Spinal cord (tissue), 10 donors: Measurements from ENCODE around the gene MRPL46. TPM values are rescaled to one million over a fixed set of nuclear protein-coding genes. Genes with fewer than 3 reads are reported as not detected.
A peak's percentile ranks its signal among the peaks of the same experiment; 100 is the strongest.

Source experiments
- DNase-seq, 6 donors: peaks; one replicate each; pipeline versions ENCODE4 v3.0.0 to v3.0.0-alpha.2; 2013 to 2015; ENCODE audit warnings: low spot score in 6 of 6, low read depth in 4 of 6
- H3K27ac ChIP-seq: one replicate; pipeline ENCODE4 v1.5.1; 2013; ENCODE audit warnings: low read depth, low read length, control low read depth
- H3K27me3 ChIP-seq: one replicate; pipeline ENCODE4 v1.6.1; 2013; ENCODE audit warnings: low read length; ENCODE audit not compliant: control insufficient read depth, insufficient read depth
- H3K36me3 ChIP-seq: one replicate; pipeline ENCODE4 v1.6.1; 2013; ENCODE audit warnings: low read length; ENCODE audit not compliant: control insufficient read depth, insufficient read depth
- H3K4me1 ChIP-seq: one replicate; pipeline ENCODE4 v1.6.1; 2013; ENCODE audit warnings: low read length; ENCODE audit not compliant: control insufficient read depth, insufficient read depth
- H3K4me3 ChIP-seq: one replicate; pipeline ENCODE4 v1.5.1; 2013; ENCODE audit warnings: low read depth, low read length, control low read depth
- H3K9me3 ChIP-seq: one replicate; pipeline ENCODE4 v1.6.1; 2013; ENCODE audit warnings: low read length; ENCODE audit not compliant: control insufficient read depth, insufficient read depth
- WGBS: methylation state at CpG from one replicate; pipeline ENCODE4 v1.1.5; 2013; ENCODE audit warnings: missing lambda C conversion rate; ENCODE audit not compliant: insufficient coverage; 5-methylcytosine and 5-hydroxymethylcytosine counted together
- polyA plus RNA-seq, 2 donors: library from polyadenylated mRNA; unstranded; fragments of 120-200 nt; gene quantifications; one replicate each; pipeline ENCODE4 v1.2.1, GENCODE V29; 2013; ENCODE audit not compliant: insufficient read length in 2 of 2
- total RNA-seq, 2 donors: library from RNA; depleted of rRNA in 1 of 2; stranded (reverse); fragments of 120-200 nt in 1 of 2; fragments of >200 nt in 1 of 2; gene quantifications; one replicate each; pipeline versions ENCODE4 v1.2.3 to v1.2.4, GENCODE V29; 2013 to 2014
- donor health status: healthy.

Gene MRPL46
- total and polyA plus RNA-seq, 4 donors = 15.1 to 29.7 (median 29.0) TPM

DNA sequence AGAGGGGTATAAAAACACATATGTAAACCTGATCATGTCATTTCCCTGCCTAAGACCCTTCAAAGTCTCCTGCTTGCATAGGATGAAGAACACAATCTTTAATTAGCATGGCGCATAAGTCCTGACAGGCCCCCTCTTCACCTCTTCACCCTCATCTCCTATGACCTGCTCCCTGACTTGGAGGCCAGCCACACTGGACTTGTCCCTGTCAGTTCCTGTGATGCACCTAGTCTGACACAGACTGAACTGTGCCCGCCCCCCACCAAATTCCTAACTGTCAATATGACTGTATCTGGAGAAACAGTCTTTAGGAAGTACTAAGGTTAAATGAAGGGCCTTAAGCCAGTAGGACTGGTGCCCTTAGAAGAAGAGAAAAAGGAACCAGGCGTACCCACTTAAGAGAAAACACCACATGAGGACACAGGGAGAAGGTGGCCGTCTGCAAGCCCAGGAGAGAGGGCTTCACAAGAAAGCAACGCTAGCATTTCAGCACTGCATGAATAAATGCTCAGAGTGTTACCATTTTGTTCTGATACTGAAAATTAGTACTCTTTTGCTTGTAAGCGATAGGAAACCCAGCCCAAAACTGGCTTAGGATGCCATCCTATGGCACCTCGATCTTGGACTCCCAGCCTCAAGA lies 34.0 kb downstream of the MRPL46 start:
- no peak for DNase-seq

DNA sequence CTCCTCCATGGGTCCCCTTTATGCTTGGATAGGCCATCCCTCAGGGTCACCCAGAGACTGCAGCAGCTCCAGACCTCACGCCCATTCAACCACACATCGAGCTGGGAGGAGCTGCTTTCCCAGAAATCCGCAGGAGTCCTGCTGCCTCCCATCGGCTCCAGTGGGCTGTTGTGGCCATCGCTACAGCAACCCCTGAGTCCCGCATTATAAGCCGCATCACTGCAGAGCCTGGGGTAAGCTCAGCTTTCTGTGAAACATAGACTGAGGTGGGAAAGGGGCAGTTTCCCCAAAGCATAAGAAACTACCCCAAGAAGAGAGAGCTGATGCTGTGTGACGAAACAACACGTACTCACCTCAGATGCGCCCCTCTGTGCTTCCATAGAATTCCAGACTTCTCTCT lies 35.7 kb downstream of the MRPL46 start:
- WGBS = 63% methylated on average over 7 of the region's 10 CpGs
- H3K36me3 ChIP-seq = no peaks in the 10 kb centered on the region
- no peak for DNase-seq
- no peaks in the 10 kb centered on the region for H3K27me3 ChIP-seq
- no peak overlapping the region for H3K4me3 ChIP-seq
- no peaks in the 10 kb centered on the region for H3K4me1 ChIP-seq
- H3K27ac ChIP-seq = no peak overlapping the region
- no peaks in the 10 kb centered on the region for H3K9me3 ChIP-seq

More for the DNA sequence above, 34.0 kb downstream of the MRPL46 start:
- no peaks in the 10 kb centered on the region for H3K36me3 ChIP-seq
- H3K4me1 ChIP-seq = no peaks in the 10 kb centered on the region
- no peak overlapping the region for H3K27ac ChIP-seq
- no peaks in the 10 kb centered on the region for H3K9me3 ChIP-seq
- WGBS = 91% methylated on average over 6 of the region's 7 CpGs
- H3K4me3 ChIP-seq = no peak overlapping the region
- H3K27me3 ChIP-seq = no peaks in the 10 kb centered on the region

DNA sequence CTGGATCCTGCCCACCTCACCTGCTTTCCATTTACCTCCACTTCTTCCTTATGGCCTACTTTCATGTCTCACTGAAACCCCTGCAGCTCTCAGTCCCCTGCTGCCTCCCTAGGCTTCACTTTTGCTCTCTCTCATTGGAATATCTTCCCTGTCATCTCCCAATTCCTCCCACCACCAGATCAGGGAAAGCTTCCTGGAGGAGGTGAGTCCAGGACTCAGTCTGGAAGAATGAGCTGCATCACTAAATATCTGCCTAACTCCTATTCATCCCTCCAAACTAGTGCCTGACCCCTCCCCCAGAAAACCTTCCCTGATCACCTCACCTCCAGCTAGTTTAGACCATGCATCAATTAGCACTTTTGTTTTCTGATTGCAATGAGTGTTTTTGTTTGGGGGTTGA lies 37.1 kb downstream of the MRPL46 start:
- no peak for DNase-seq
- Histone ChIP-seq H3K4me1 (no peaks in the 10 kb centered on the region), H3K9me3 (no peaks in the 10 kb centered on the region), H3K27me3 (no peaks in the 10 kb centered on the region), H3K36me3 (no peaks in the 10 kb centered on the region), H3K27ac (no peak overlapping the region), H3K4me3 (no peak overlapping the region)

DNA sequence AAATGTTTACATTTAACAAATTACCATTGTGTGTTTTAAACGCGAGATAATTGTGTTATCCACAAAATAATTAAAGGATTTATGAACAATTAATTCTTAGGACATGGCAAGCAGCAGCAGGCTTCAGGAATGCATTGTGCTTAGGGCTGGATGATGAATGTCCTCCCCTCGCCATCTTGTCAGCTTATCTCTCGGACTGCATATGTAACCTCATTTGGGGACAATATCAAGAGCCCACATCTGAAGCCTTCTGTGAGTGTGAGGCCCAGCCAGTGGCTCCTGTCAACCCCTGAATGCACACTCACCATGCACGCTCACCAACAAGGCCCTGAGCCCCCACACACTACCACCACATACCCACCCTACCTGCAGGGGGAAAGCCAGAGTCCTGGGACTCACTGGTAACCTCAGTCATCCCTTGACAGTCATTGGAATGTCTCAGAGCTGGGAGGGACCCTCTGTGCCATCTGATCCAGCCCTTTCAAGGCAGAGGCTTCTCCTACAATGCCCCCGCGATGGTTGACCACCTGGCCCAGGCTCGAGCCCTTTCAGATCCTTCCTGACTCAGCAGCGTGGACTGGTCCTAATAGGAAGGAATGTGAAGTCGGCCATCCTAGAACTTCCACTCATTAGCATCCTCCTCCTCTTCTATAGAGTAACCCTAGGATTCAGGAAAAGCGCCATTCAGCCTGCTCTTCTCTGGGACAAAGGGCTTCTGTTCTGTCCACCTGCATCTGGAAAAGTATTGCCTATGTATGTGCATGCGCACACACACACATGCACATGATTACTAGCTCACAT lies 38.2 kb downstream of the MRPL46 start:
- Histone ChIP-seq H3K36me3 (no peaks in the 10 kb centered on the region), H3K27me3 (no peaks in the 10 kb centered on the region), H3K27ac (no peak overlapping the region), H3K4me1 (no peaks in the 10 kb centered on the region), H3K4me3 (no peak overlapping the region), H3K9me3 (no peaks in the 10 kb centered on the region)
- peak in 1 of 6 donors; percentile 10 for DNase-seq
- WGBS = 82% methylated on average over 7 of the region's 12 CpGs

DNA sequence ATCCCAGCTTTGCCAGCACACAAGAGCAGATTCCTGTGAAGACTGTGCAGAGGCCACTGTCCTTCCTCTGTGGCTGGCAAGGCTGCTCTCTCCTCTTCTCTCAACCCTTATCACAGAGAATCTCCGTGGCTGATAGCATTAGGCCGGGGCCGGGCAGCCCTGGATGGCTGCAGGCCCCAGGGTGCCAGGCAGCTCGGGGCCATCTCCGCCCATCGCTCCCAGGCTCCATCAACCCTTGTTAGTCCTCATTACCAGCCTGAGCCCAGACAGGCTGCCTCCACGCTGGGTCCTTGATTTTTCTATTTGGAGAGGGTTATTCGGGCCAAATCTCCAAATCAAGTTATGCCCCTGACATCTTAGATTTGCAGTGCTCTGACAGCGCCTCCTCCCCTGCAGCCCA lies 39.1 kb downstream of the MRPL46 start:
- no peak overlapping the region for H3K27ac ChIP-seq
- no peaks in the 10 kb centered on the region for H3K9me3 ChIP-seq
- no peak for DNase-seq
- no peaks in the 10 kb centered on the region for H3K27me3 ChIP-seq
- H3K4me3 ChIP-seq = no peak overlapping the region
- no peaks in the 10 kb centered on the region for H3K4me1 ChIP-seq
- no peaks in the 10 kb centered on the region for H3K36me3 ChIP-seq
- WGBS = 67% methylated on average over 9 of the region's 9 CpGs

DNA sequence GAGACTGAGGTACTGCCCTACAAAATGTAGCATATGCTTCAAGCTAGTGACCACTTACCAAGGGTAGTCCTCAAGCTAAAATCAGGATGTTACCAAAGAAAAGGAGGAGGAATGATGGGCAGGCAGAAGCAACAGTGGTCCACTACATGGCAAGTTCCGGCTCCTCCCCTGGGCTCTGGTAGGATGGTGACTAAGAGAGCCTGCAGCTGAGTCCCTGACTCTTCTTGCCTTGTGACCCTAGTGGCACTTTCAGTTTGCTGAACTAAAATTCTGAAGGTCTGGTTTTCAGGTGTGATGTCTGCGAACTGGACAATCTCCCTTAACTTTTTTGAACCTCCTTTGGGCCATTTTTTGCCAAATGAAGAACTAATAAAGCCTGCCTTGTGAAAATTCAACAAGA lies 40.9 kb downstream of the MRPL46 start:
- Histone ChIP-seq H3K4me1 (no peaks in the 10 kb centered on the region), H3K27me3 (no peaks in the 10 kb centered on the region), H3K36me3 (no peaks in the 10 kb centered on the region), H3K4me3 (no peak overlapping the region), H3K27ac (no peak overlapping the region), H3K9me3 (no peaks in the 10 kb centered on the region)
- WGBS = 50% methylated on average over 1 of the region's 2 CpGs
- no peak for DNase-seq

DNA sequence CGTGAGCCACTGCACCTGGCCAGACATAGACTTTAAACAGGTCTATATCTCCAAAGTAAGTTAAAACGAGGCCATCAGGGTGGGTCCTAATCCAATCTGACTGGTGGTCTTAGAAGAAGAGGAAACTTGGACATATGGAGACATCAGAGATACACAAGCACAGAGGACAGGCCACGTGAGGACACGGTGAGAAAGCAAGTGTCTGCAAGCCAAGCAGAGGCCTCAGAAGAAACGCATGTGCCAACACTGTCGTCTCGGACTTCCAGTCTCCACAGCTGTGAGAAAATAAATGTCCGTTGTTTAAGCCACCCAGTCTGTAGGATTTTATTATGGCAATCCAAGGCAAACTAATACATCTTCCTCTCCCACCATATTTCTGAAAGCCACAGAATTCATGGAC lies 43.9 kb downstream of the MRPL46 start:
- H3K36me3 ChIP-seq = no peaks in the 10 kb centered on the region
- H3K4me3 ChIP-seq = no peak overlapping the region
- WGBS = 90% methylated on average over 5 of the region's 8 CpGs
- no peaks in the 10 kb centered on the region for H3K27me3 ChIP-seq
- no peaks in the 10 kb centered on the region for H3K9me3 ChIP-seq
- no peaks in the 10 kb centered on the region for H3K4me1 ChIP-seq
- no peak for DNase-seq
- no peak overlapping the region for H3K27ac ChIP-seq

DNA sequence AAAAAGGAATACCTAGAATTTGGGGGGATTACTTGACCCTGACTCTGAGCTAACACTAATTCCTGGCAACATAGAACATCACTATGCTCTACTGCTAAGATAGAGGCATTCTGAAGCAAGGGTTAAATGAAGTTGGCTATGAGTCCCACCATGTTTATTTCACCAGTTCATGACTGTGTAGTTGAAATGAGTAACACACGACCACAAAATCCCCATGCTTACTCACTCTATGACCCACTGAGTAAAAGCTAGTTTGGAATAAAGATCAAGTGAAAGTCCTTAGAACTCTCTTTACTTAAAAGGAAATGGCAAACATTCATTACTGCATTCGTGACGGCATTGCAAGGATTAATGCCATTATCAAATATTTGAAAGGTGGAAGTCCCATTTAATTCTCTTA lies 47.4 kb downstream of the MRPL46 start:
- WGBS = no CpG with 5 or more reads among the region's 3 CpGs
- no peaks in the 10 kb centered on the region for H3K9me3 ChIP-seq
- no peaks in the 10 kb centered on the region for H3K27me3 ChIP-seq
- no peak overlapping the region for H3K27ac ChIP-seq
- no peak overlapping the region for H3K4me3 ChIP-seq
- H3K4me1 ChIP-seq = no peaks in the 10 kb centered on the region
- no peaks in the 10 kb centered on the region for H3K36me3 ChIP-seq
- DNase-seq = no peak
